Stimulated activated CD4-positive, alpha-beta T cell treated with anti-CD3 and anti-CD28 coated beads, Interleukin-12 subunit alpha, Interleukin-12 subunit beta, amount 100 ng/mL, for 48 hours (primary cell): ENCODE data around the gene MAN1A1.

ENCODE experiments used
- DNase-seq, 3 donors: peaks; one replicate each; pipeline ENCODE4 v3.0.0-alpha.2; 2020; ENCODE audit warnings: low read depth in 2 of 3, low spot score in 1 of 3

MAN1A1 gene

GRCh38 chr6:119346936-119347335 is 2.6 kb downstream of the MAN1A1 start:
- DNase-seq = no peak

- DNase-seq = no peak
These were observed 3.1 kb downstream of the MAN1A1 start for GRCh38 chr6:119346450-119346849.

GRCh38 chr6:119345114-119345513 is 4.4 kb downstream of the MAN1A1 start:
- no peak for DNase-seq

- DNase-seq = no peak
These were observed 5.3 kb downstream of the MAN1A1 start for GRCh38 chr6:119344306-119344705.

GRCh38 chr6:119343573-119344146 is 5.9 kb downstream of the MAN1A1 start:
- no peak for DNase-seq

GRCh38 chr6:119343167-119343566 is 6.4 kb downstream of the MAN1A1 start:
- DNase-seq = no peak

GRCh38 chr6:119342430-119342829 is 7.1 kb downstream of the MAN1A1 start:
- DNase-seq = no peak

GRCh38 chr6:119340796-119341487 is 8.6 kb downstream of the MAN1A1 start:
- DNase-seq = no peak

GRCh38 chr6:119339941-119340456 is 9.6 kb downstream of the MAN1A1 start:
- no peak for DNase-seq

- no peak for DNase-seq
These were observed 11.8 kb downstream of the MAN1A1 start for GRCh38 chr6:119337762-119338161.

- no peak for DNase-seq
These were observed 12.3 kb downstream of the MAN1A1 start for GRCh38 chr6:119337252-119337651.

GRCh38 chr6:119334535-119335264 is 14.9 kb downstream of the MAN1A1 start:
- no peak for DNase-seq

- DNase-seq = no peak
These were observed 15.8 kb downstream of the MAN1A1 start for GRCh38 chr6:119333707-119334295.

- DNase-seq = no peak
These were observed 16.4 kb downstream of the MAN1A1 start for GRCh38 chr6:119333063-119333609.

GRCh38 chr6:119331663-119332286 is 17.8 kb downstream of the MAN1A1 start:
- DNase-seq = no peak

- DNase-seq = no peak
These were observed 18.9 kb downstream of the MAN1A1 start for GRCh38 chr6:119330520-119331113.

GRCh38 chr6:119329794-119330180 is 19.8 kb downstream of the MAN1A1 start:
- DNase-seq = no peak

GRCh38 chr6:119328892-119329793 is 20.4 kb downstream of the MAN1A1 start:
- DNase-seq = no peak

- no peak for DNase-seq
These were observed 21.3 kb downstream of the MAN1A1 start for GRCh38 chr6:119328254-119328653.

GRCh38 chr6:119327810-119328209 is 21.8 kb downstream of the MAN1A1 start:
- DNase-seq = no peak
